Neuronal stem cell (in vitro differentiated cells): ENCODE measurements around the gene WFDC1.

ENCODE experiments used
- DNase-seq: peaks from one replicate; pipeline ENCODE4 v3.0.0-alpha.2; 2013; ENCODE audit warnings: low spot score
- H2AFZ ChIP-seq: one replicate; pipeline ENCODE4 v1.6.1; 2013; ENCODE audit warnings: mild to moderate bottlenecking, low read length, inconsistent platforms
- H2AK5ac ChIP-seq: 2 replicates; pipeline ENCODE4 v1.6.1; 2013; ENCODE audit warnings: low read depth, mild to moderate bottlenecking, inconsistent platforms, low read length, moderate library complexity, mixed read lengths
- H2BK120ac ChIP-seq: 2 replicates; pipeline ENCODE4 v1.6.1; 2013; ENCODE audit warnings: low read depth, mild to moderate bottlenecking, inconsistent platforms, low read length, moderate library complexity, mixed read lengths
- H2BK12ac ChIP-seq: one replicate; pipeline ENCODE4 v1.6.1; 2013; ENCODE audit warnings: low read length, inconsistent platforms
- H2BK15ac ChIP-seq: 2 replicates; pipeline ENCODE4 v1.6.1; 2013; ENCODE audit warnings: mild to moderate bottlenecking, low read length, inconsistent platforms, mixed read lengths
- H2BK5ac ChIP-seq: one replicate; pipeline ENCODE4 v1.6.1; 2013; ENCODE audit warnings: inconsistent platforms, mild to moderate bottlenecking, low read length, moderate library complexity
- H3K14ac ChIP-seq: one replicate; pipeline ENCODE4 v1.6.1; 2013; ENCODE audit warnings: low read length, inconsistent platforms
- H3K18ac ChIP-seq: 2 replicates; pipeline ENCODE4 v1.6.1; 2013; ENCODE audit warnings: low read length, inconsistent platforms
- H3K23ac ChIP-seq: 2 replicates; pipeline ENCODE4 v1.6.1; 2013; ENCODE audit warnings: low read depth, mild to moderate bottlenecking, mixed read lengths, low read length, inconsistent platforms; ENCODE audit not compliant: poor library complexity
- H3K27ac ChIP-seq: replicated peaks from 3 replicates; pipeline ENCODE4 v1.5.1; 2013; ENCODE audit warnings: low read length, inconsistent platforms
- H3K27me3 ChIP-seq, 3 experiments: 2 replicates each; pipeline ENCODE4 v1.6.1; 2013; ENCODE audit warnings: low read length in 3 of 3, mild to moderate bottlenecking in 2 of 3, inconsistent platforms in 1 of 3, low read depth in 1 of 3, mixed read lengths in 1 of 3, moderate library complexity in 1 of 3; ENCODE audit not compliant: control insufficient read depth in 3 of 3, insufficient read depth in 3 of 3
- H3K36me3 ChIP-seq, 2 donors: replicated peaks in 1 of 2; 2 replicates each; pipeline ENCODE4 v1.6.1; 2013; ENCODE audit warnings: low read length in 2 of 2; ENCODE audit not compliant: control insufficient read depth in 2 of 2, insufficient read depth in 2 of 2
- H3K4ac ChIP-seq: 2 replicates; pipeline ENCODE4 v1.6.1; 2013; ENCODE audit warnings: inconsistent platforms, mild to moderate bottlenecking, low read length, moderate library complexity
- H3K4me1 ChIP-seq, 2 donors: 1 replicate in 1 of 2; 2 replicates in 1 of 2; pipeline ENCODE4 v1.6.1; 2013; ENCODE audit warnings: low read length in 2 of 2, low read depth in 1 of 2; ENCODE audit not compliant: control insufficient read depth in 2 of 2, insufficient read depth in 1 of 2
- H3K4me2 ChIP-seq: one replicate; pipeline ENCODE4 v1.6.1; 2013; ENCODE audit warnings: mild to moderate bottlenecking, low read length, inconsistent platforms; ENCODE audit not compliant: insufficient read depth, poor library complexity, severe bottlenecking
- H3K4me3 ChIP-seq, 2 donors: 2 replicates each; pipeline ENCODE4 v1.5.1; 2013; ENCODE audit warnings: low read length in 2 of 2, mild to moderate bottlenecking in 2 of 2, inconsistent platforms in 1 of 2, moderate library complexity in 1 of 2
- H3K79me1 ChIP-seq: one replicate; pipeline ENCODE4 v1.6.1; 2013; ENCODE audit warnings: low read depth, mild to moderate bottlenecking, inconsistent platforms, low read length, moderate library complexity
- H3K9ac ChIP-seq: one replicate; pipeline ENCODE4 v1.6.1; 2013; ENCODE audit warnings: mild to moderate bottlenecking, low read depth, low read length, inconsistent platforms; ENCODE audit not compliant: poor library complexity
- H3K9me3 ChIP-seq, 2 donors: replicated peaks in 1 of 2; 2 replicates each; pipeline versions ENCODE3 to v1.6.1; 2013; ENCODE audit warnings: low read length in 2 of 2, mild to moderate bottlenecking in 2 of 2, inconsistent platforms in 1 of 2, low read depth in 1 of 2, mixed read lengths in 1 of 2, moderate library complexity in 1 of 2; ENCODE audit not compliant: control insufficient read depth in 2 of 2, insufficient read depth in 1 of 2
- H4K8ac ChIP-seq: one replicate; pipeline ENCODE4 v1.6.1; 2013; ENCODE audit warnings: low read depth, mild to moderate bottlenecking, inconsistent platforms, low read length, moderate library complexity
- H4K91ac ChIP-seq: one replicate; pipeline ENCODE4 v1.6.1; 2013; ENCODE audit warnings: low read length, low read depth, mild to moderate bottlenecking, inconsistent platforms; ENCODE audit not compliant: poor library complexity
- WGBS, 2 donors: extraction: QIAGEN DNeasy Blood & Tissue Kit; methylation state at CpG; one replicate each; pipeline ENCODE4 v1.1.7; 2013; ENCODE audit warnings: missing lambda C conversion rate in 2 of 2, mixed read lengths in 1 of 2; ENCODE audit not compliant: insufficient read length in 2 of 2, insufficient replicate concordance in 1 of 2; ENCODE audit errors: extremely low coverage in 2 of 2; 5-methylcytosine and 5-hydroxymethylcytosine counted together

WFDC1 gene

DNA sequence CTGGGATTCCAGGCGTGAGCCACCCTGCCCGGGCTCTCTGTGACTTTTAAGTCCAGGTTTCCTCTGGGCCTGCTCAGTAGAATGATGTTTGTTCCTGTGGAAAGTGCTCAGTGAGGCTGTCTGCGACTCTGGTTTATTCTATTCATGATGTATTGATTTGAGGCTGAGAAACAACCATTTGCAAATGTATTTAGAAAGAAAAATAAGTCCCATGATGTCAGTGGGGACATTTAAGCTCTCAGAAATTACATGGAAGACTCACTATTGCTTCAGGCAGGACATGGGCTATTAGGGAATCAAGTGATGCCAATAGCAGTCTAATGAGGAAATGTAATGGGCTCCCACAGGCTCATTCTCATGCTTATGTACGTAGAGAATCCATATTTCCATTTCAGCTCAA, 32.6 kb upstream of the WFDC1 start:
- Histone ChIP-seq H4K91ac (no peak overlapping the region), H2BK5ac (no peak overlapping the region), H3K4me1 (peaks cover 0 to 2% of the 10 kb centered on the region in 2 donors), H2BK15ac (no peak overlapping the region), H2BK120ac (no peak overlapping the region), H2AK5ac (no peak overlapping the region), H3K4me2 (no peak overlapping the region), H3K4ac (no peak overlapping the region), H4K8ac (no peak overlapping the region), H3K9me3 (no peaks in the 10 kb centered on the region), H3K23ac (no peak overlapping the region), H2AFZ (no peak overlapping the region), H3K27me3 (no peaks in the 10 kb centered on the region), H3K9ac (no peak overlapping the region), H3K14ac (no peak overlapping the region), H3K36me3 (no peaks in the 10 kb centered on the region), H3K4me3 (no peak overlapping the region), H3K18ac (no peak overlapping the region), H3K79me1 (no peaks in the 10 kb centered on the region), H3K27ac (no peak overlapping the region), H2BK12ac (no peak overlapping the region)
- no peak for DNase-seq
- no CpG with 5 or more reads among the region's 4 CpGs for WGBS, 2 donors

GRCh38 chr16:84262939-84263338, 31.7 kb upstream of the WFDC1 start:
- Histone ChIP-seq H3K27ac (no peak overlapping the region), H3K79me1 (no peaks in the 10 kb centered on the region), H2BK120ac (no peak overlapping the region), H3K9ac (no peak overlapping the region), H2AK5ac (no peak overlapping the region), H3K4me3 (no peak overlapping the region), H3K18ac (no peak overlapping the region), H3K36me3 (no peaks in the 10 kb centered on the region), H2BK12ac (no peak overlapping the region), H4K8ac (no peak overlapping the region), H3K14ac (no peak overlapping the region), H3K4ac (no peak overlapping the region), H2BK15ac (no peak overlapping the region), H2AFZ (no peak overlapping the region), H3K23ac (no peak overlapping the region), H3K4me2 (no peak overlapping the region), H4K91ac (no peak overlapping the region), H3K4me1 (peaks cover 0 to 2% of the 10 kb centered on the region in 2 donors), H3K27me3 (no peaks in the 10 kb centered on the region), H2BK5ac (no peak overlapping the region), H3K9me3 (no peaks in the 10 kb centered on the region)
- no CpG with 5 or more reads among the region's 3 CpGs for WGBS, 2 donors
- DNase-seq, result no peak

GRCh38 chr16:84266451-84266850, 28.2 kb upstream of the WFDC1 start:
- no CpG with 5 or more reads among the region's 4 CpGs for WGBS, 2 donors
- no peaks in the 10 kb centered on the region for H3K36me3 ChIP-seq

GRCh38 chr16:84267380-84267779, 27.3 kb upstream of the WFDC1 start:
- H2BK5ac ChIP-seq, result no peak overlapping the region
- no peak overlapping the region for H3K27ac ChIP-seq
- no peaks in the 10 kb centered on the region for H3K9me3 ChIP-seq
- H3K4me1 ChIP-seq, result peaks cover 2% of the 10 kb centered on the region in 2 donors
- H3K27me3 ChIP-seq, result no peaks in the 10 kb centered on the region
- no peaks in the 10 kb centered on the region for H3K36me3 ChIP-seq
- H4K91ac ChIP-seq, result no peak overlapping the region
- H3K9ac ChIP-seq, result no peak overlapping the region
- H4K8ac ChIP-seq, result no peak overlapping the region
- no peak overlapping the region for H2AFZ ChIP-seq
- no peak overlapping the region for H2BK15ac ChIP-seq
- no peak overlapping the region for H3K4me2 ChIP-seq
- no peak overlapping the region for H2BK12ac ChIP-seq
- DNase-seq, result no peak
- WGBS, 2 donors, result no CpG with 5 or more reads among the region's 4 CpGs
- no peak overlapping the region for H2BK120ac ChIP-seq
- H3K23ac ChIP-seq, result no peak overlapping the region
- H3K79me1 ChIP-seq, result no peaks in the 10 kb centered on the region
- H3K4me3 ChIP-seq, result no peak overlapping the region
- H2AK5ac ChIP-seq, result no peak overlapping the region
- no peak overlapping the region for H3K18ac ChIP-seq
- H3K4ac ChIP-seq, result no peak overlapping the region
- H3K14ac ChIP-seq, result no peak overlapping the region

More at GRCh38 chr16:84266451-84266850, 28.2 kb upstream of the WFDC1 start:
- Histone ChIP-seq H3K9ac (no peak overlapping the region), H3K27me3 (no peaks in the 10 kb centered on the region), H3K4me3 (no peak overlapping the region), H2BK15ac (no peak overlapping the region), H3K14ac (no peak overlapping the region), H2BK5ac (no peak overlapping the region), H2AK5ac (no peak overlapping the region), H3K9me3 (no peaks in the 10 kb centered on the region), H4K91ac (no peak overlapping the region), H3K23ac (no peak overlapping the region), H3K79me1 (no peaks in the 10 kb centered on the region), H2BK12ac (no peak overlapping the region), H3K18ac (no peak overlapping the region), H3K27ac (no peak overlapping the region), H3K4me1 (peaks cover 2% of the 10 kb centered on the region in 2 donors), H3K4me2 (peak overlapping the region; percentile 22), H2AFZ (peak overlapping the region; percentile 83), H2BK120ac (no peak overlapping the region), H4K8ac (no peak overlapping the region), H3K4ac (no peak overlapping the region)
- DNase-seq, result peak; percentile 70
